CD4-positive, alpha-beta T cell treated with Interleukin-10 for 1 hour (primary cell): Measurements from ENCODE around the gene WDR49.

Experiments used
- DNase-seq: peaks from one replicate; pipeline ENCODE4 v3.0.0-alpha.2; 2020

The WDR49 gene

GRCh38 chr3:167611718-167612117 is 42.0 kb downstream of the WDR49 start:
- no peak for DNase-seq

- no peak for DNase-seq
These were observed 44.6 kb downstream of the WDR49 start for GRCh38 chr3:167609156-167609555.

GRCh38 chr3:167606836-167607235 is 46.9 kb downstream of the WDR49 start:
- DNase-seq: no peak

GRCh38 chr3:167605871-167606270 is 47.9 kb downstream of the WDR49 start:
- no peak for DNase-seq

GRCh38 chr3:167602041-167602440 is 51.7 kb downstream of the WDR49 start:
- DNase-seq: no peak

- DNase-seq: no peak
These were observed 66.1 kb downstream of the WDR49 start for GRCh38 chr3:167587651-167588050.

GRCh38 chr3:167575000-167575600 is 78.6 kb downstream of the WDR49 start:
- DNase-seq: no peak

GRCh38 chr3:167572991-167573390 is 80.8 kb downstream of the WDR49 start:
- no peak for DNase-seq

- no peak for DNase-seq
These were observed 85.1 kb downstream of the WDR49 start for GRCh38 chr3:167568634-167569033.

- no peak for DNase-seq
These were observed 88.3 kb downstream of the WDR49 start for GRCh38 chr3:167565489-167565888.

GRCh38 chr3:167564612-167565011 is 89.1 kb downstream of the WDR49 start:
- DNase-seq: no peak

- no peak for DNase-seq
These were observed 93.8 kb downstream of the WDR49 start for GRCh38 chr3:167559924-167560323.

GRCh38 chr3:167554898-167555297 is 98.8 kb downstream of the WDR49 start:
- no peak for DNase-seq

GRCh38 chr3:167538081-167538480 is 115.7 kb downstream of the WDR49 start:
- DNase-seq: no peak

GRCh38 chr3:167521006-167521355 is 132.8 kb downstream of the WDR49 start:
- DNase-seq: peak; percentile 1

GRCh38 chr3:167520266-167521005 is 133.3 kb downstream of the WDR49 start:
- no peak for DNase-seq

GRCh38 chr3:167507954-167508353 is 145.8 kb downstream of the WDR49 start:
- DNase-seq: no peak

- DNase-seq: no peak
These were observed 151.3 kb downstream of the WDR49 start for GRCh38 chr3:167502401-167502800.

GRCh38 chr3:167501941-167502340 is 151.8 kb downstream of the WDR49 start:
- no peak for DNase-seq

- no peak for DNase-seq
These were observed 155.8 kb downstream of the WDR49 start for GRCh38 chr3:167497903-167498302.

GRCh38 chr3:167493244-167493643 is 160.5 kb downstream of the WDR49 start:
- DNase-seq: no peak

GRCh38 chr3:167491621-167492020 is 162.1 kb downstream of the WDR49 start:
- no peak for DNase-seq

GRCh38 chr3:167489571-167489970 is 164.2 kb downstream of the WDR49 start:
- DNase-seq: no peak

- no peak for DNase-seq
These were observed 166.2 kb downstream of the WDR49 start for GRCh38 chr3:167487556-167487955.

GRCh38 chr3:167484551-167484950 is 169.2 kb downstream of the WDR49 start:
- no peak for DNase-seq
